ENCODE measurements around the gene WFDC8.

DNA sequence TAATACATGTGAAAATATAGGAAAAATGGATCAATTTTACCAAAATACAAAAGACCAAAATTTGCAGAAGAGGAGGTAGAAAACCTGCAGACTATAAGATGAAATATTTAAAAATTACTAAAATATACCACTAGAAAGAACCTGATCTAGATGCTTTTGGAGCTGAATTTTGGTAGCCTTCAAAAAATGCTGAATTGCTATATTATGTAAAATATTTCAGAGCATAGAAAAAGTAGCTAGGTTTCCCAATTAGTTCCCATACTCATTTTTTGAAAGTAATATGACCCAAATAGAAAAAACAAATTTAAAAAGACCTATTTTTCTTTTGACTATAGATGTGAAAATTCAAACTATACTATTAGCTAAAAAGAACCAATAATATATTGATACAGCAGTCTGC is 28.3 kb downstream of the WFDC8 start:
- TF ChIP-seq, protein P1, sequence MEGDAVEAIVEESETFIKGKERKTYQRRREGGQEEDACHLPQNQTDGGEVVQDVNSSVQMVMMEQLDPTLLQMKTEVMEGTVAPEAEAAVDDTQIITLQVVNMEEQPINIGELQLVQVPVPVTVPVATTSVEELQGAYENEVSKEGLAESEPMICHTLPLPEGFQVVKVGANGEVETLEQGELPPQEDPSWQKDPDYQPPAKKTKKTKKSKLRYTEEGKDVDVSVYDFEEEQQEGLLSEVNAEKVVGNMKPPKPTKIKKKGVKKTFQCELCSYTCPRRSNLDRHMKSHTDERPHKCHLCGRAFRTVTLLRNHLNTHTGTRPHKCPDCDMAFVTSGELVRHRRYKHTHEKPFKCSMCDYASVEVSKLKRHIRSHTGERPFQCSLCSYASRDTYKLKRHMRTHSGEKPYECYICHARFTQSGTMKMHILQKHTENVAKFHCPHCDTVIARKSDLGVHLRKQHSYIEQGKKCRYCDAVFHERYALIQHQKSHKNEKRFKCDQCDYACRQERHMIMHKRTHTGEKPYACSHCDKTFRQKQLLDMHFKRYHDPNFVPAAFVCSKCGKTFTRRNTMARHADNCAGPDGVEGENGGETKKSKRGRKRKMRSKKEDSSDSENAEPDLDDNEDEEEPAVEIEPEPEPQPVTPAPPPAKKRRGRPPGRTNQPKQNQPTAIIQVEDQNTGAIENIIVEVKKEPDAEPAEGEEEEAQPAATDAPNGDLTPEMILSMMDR (IDR thresholded peaks at IDR 0.05), result no peak
- TF ChIP-seq POLR2A (IDR thresholded peaks at IDR 0.05), result no peak

Measured in thyroid gland (tissue), 4 donors.